Common myeloid progenitor, CD34-positive (primary cell): ENCODE data around the gene DENND6B.
A peak's percentile ranks its signal among the peaks of the same experiment; 100 is the strongest.

ENCODE experiments used
- CTCF ChIA-PET: fragments of 350-600 bp; sonication (Branson Sonifier 250); formaldehyde crosslinking; loops from one replicate; lab custom pipeline; 2021; ENCODE audit warnings: antibody characterized with exemption; lab: Charles Lee
- POLR2A ChIA-PET: fragments of 350-600 bp; sonication (Branson Sonifier 250); formaldehyde crosslinking; loops from one replicate; lab custom pipeline; 2021; ENCODE audit warnings: antibody characterized with exemption; lab: Charles Lee
- DNase-seq, 3 donors: peaks; one replicate each; pipeline versions ENCODE4 v3.0.0 to v3.0.0-alpha.2; 2013
- H3K27ac ChIP-seq, 2 experiments: 1 replicate in 1 of 2; 2 replicates in 1 of 2; pipeline ENCODE4 v1.7.0; 2013; ENCODE audit warnings: inconsistent platforms in 2 of 2, low read length in 2 of 2, mild to moderate bottlenecking in 2 of 2, low read depth in 1 of 2, moderate library complexity in 1 of 2; ENCODE audit not compliant: severe bottlenecking in 2 of 2, insufficient read depth in 1 of 2, poor library complexity in 1 of 2
- H3K27me3 ChIP-seq, 5 experiments: replicated peaks in 2 of 5; 1 replicate in 3 of 5; 2 replicates in 2 of 5; pipeline versions ENCODE4 v1.6.1 to v1.7.0; 2013; ENCODE audit warnings: low read length in 4 of 5, mild to moderate bottlenecking in 2 of 5, moderate library complexity in 2 of 5, inconsistent platforms in 1 of 5; ENCODE audit not compliant: insufficient read depth in 5 of 5, control insufficient read depth in 4 of 5
- H3K36me3 ChIP-seq, 4 experiments: 1 replicate in 2 of 4; 2 replicates in 2 of 4; pipeline versions ENCODE4 v1.6.1 to v1.7.0; 2013; ENCODE audit warnings: low read length in 3 of 4, control low read depth in 1 of 4, mild to moderate bottlenecking in 1 of 4; ENCODE audit not compliant: control insufficient read depth in 4 of 4, insufficient read depth in 4 of 4
- H3K4me1 ChIP-seq, 4 experiments: 1 replicate in 3 of 4; 2 replicates in 1 of 4; pipeline versions ENCODE4 v1.6.1 to v1.7.1; 2013; ENCODE audit warnings: low read length in 3 of 4, mild to moderate bottlenecking in 3 of 4, control low read depth in 1 of 4, inconsistent platforms in 1 of 4, moderate library complexity in 1 of 4; ENCODE audit not compliant: control insufficient read depth in 4 of 4, insufficient read depth in 4 of 4; ENCODE audit errors: control extremely low read depth in 1 of 4
- H3K4me3 ChIP-seq, 7 experiments: 1 replicate in 4 of 7; 2 replicates in 3 of 7; pipeline versions ENCODE4 v1.5.1 to v1.7.0; 2013; ENCODE audit warnings: mild to moderate bottlenecking in 7 of 7, low read length in 6 of 7, moderate library complexity in 6 of 7, inconsistent platforms in 2 of 7, low read depth in 2 of 7, control low read depth in 1 of 7; ENCODE audit not compliant: insufficient read depth in 4 of 7, control insufficient read depth in 1 of 7; ENCODE audit errors: extremely low read depth in 1 of 7
- H3K9me3 ChIP-seq, 5 experiments: 1 replicate in 4 of 5; 2 replicates in 1 of 5; pipeline versions ENCODE4 v1.6.1 to v1.7.1; 2013; ENCODE audit warnings: low read length in 4 of 5, mild to moderate bottlenecking in 2 of 5, inconsistent platforms in 1 of 5, low read depth in 1 of 5, moderate library complexity in 1 of 5; ENCODE audit not compliant: control insufficient read depth in 4 of 5, insufficient read depth in 2 of 5; ENCODE audit errors: control extremely low read depth in 1 of 5
- WGBS: methylation state at CpG from one replicate; pipeline ENCODE4 v1.1.5; 2013; ENCODE audit not compliant: insufficient coverage; 5-methylcytosine and 5-hydroxymethylcytosine counted together

Gene DENND6B

DNA sequence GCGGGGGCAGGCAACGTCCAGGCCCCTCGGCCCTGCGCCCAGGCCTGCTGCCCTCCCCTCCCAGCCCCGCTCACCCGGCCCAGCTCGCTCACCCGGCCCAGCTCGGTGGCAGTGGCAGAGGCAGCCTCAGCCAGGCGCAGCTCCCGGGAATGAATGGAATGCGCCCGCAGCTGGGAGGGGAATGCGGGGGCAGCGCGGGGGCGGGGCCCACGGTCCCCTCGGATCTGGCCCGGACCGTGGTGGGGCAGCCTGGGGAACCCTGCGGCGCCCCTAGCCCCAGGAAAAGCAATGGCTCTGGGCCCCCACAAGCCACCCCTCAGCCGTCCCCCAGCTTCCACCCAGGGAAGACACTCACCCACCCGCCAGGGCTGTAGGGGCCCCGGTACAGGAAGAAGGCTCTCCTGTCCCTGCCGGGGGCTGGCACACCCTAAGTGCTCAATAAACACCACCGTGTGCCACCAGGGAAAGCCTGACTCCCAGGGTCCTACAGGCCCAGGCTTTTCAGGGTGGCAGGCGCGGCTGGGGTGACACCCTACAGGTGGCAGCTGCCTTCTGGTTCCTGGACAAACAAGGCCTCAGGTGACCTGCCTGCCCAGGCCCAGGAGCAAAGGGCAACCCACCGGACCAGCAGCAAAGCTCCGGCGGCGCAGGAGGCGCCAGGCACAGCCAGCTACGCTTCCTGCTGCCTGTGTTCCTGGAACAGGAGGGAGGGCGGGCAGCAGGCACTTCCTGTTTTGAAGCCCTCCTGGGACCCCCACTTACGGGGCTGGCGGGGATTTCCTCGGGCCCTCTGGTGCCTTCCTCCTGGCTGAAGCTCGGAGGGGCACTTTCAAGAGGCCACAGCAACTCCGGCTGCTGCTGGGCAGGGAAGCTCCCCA is 33.1 kb downstream of the DENND6B start:
- WGBS: 3% methylated on average over 27 of the region's 42 CpGs
- peak overlapping the region in 6 of 7 experiments; percentile 35 to 70 (median 67) for H3K4me3 ChIP-seq

DNA sequence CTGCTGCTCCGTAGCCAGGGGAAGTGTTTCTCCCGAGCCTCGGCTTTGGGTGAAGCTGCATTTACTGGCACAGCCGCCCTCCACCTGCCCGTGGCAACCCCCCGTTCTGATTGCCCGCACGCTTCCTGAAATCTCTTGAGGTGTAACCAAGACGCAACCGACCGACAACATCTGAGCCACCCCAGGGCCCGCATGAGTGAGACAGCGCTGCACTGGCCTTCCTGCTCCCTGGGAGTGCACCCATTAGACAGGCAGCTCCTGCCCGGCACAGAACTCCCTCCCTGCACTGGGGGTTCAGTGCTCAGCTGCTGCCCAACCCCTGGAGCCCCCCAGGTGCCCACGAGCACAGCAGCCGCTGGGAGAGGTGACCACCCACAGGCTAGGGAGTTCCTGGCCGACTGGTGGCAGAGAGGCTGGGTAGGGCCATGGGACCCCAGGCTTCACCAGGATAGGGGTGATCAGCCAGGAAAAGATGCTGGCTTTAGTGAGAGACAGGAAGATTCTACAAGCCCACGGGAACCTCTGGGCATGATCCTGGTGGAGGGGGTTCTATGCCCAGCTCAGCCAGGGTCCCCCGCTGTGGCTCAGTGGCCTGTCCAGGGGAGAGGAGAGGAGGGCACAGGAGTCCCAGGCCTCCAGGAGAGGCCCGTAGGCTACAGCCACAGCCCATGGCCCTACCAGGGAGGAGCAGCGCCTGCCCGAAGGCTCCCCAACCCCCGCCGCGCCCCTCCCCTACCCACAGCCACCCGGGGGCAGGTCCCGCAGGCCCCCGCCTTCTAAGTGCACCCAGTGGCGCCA is 34.0 kb downstream of the DENND6B start:
- 6% methylated on average over 22 of the region's 29 CpGs for WGBS
- H3K36me3 ChIP-seq: peaks cover 0 to 34% (median 26%) of the 10 kb centered on the region in 4 experiments
- CTCF ChIA-PET: interaction anchor here (0.8 to 3.4 kb wide), 10 partner anchors 10 to 33 kb away, joined by 3 to 37 read pairs (median 8); no protein-coding TSS in a partner anchor
- H3K4me1 ChIP-seq: peaks cover 0 to 54% (median 48%) of the 10 kb centered on the region in 4 experiments
- peak overlapping the region in 1 of 2 experiments; percentile 43 for H3K27ac ChIP-seq
- POLR2A ChIA-PET: interaction anchor here (0.8 to 3.4 kb wide), 6 partner anchors 10 to 35 kb away, joined by 3 to 24 read pairs (median 5); partner anchors contain the start of gene PLXNB2
- peak overlapping the region in 6 of 7 experiments; percentile 19 to 70 (median 67) for H3K4me3 ChIP-seq
- H3K27me3 ChIP-seq: no peaks in the 10 kb centered on the region
- peak; percentile 56 to 88 (median 85) for DNase-seq
- no peaks in the 10 kb centered on the region for H3K9me3 ChIP-seq

More for the DNA sequence above, 33.1 kb downstream of the DENND6B start:
- Histone ChIP-seq H3K27ac (peak overlapping the region; percentile 15 to 74), H3K27me3 (no peaks in the 10 kb centered on the region), H3K36me3 (peaks cover 0 to 26% (median 17%) of the 10 kb centered on the region in 4 experiments), H3K9me3 (no peaks in the 10 kb centered on the region), H3K4me1 (peaks cover 0 to 55% (median 52%) of the 10 kb centered on the region in 4 experiments)
- DNase-seq: peak; percentile 53 to 90 (median 88)
- ChIA-PET CTCF (interaction anchor here (0.7 to 3.9 kb wide), 14 partner anchors 11 to 48 kb away, joined by 3 to 37 read pairs (median 8); partner anchors contain the start of gene DENND6B), POLR2A (interaction anchor here (0.7 to 3.4 kb wide), 6 partner anchors 9 to 34 kb away, joined by 4 to 24 read pairs (median 5); partner anchors contain the start of genes DENND6B and PLXNB2)

DNA sequence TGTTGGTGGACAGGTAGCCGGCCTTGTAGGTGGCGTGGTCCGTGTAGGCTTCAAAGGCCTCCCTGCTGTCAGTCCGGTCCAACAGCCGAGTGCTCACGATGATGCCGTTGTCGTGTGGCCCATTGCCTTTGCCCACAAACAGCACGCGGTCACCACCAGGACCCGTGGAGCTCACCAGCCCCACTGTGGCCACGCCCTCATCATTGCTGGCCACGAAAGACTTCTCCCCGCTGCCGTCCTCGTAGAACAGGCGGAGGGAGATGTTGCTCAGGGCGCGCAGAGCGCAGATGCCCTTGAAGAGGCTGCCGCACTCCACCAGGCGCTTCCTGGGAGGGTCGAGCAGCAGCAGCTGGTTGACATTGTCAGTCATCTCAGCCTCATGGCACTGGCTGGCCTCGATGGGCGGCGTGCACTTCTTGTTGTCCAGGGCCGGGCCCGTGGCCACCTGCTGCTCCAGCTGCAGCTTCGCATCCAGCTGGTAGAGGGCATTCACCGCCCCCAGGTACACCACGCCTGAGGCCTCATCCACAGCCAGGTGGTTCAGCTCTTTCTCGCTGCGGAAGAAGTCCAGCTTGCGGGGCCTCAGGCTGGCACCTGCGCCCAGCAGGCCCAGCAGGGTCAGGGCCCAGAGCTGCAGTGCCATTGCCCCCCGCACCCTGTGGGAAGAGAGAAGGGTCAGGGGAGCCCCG is 36.7 kb downstream of the DENND6B start:
- Histone ChIP-seq H3K4me3 (no peak overlapping the region), H3K4me1 (peaks cover 0 to 43% (median 40%) of the 10 kb centered on the region in 4 experiments), H3K27ac (no peak overlapping the region), H3K27me3 (no peaks in the 10 kb centered on the region), H3K36me3 (peaks cover 7 to 58% (median 40%) of the 10 kb centered on the region in 4 experiments), H3K9me3 (no peaks in the 10 kb centered on the region)
- WGBS: 97% methylated on average over 33 of the region's 37 CpGs
- CTCF ChIA-PET: interaction anchor here (0.9 to 1.5 kb wide), 8 partner anchors 11 to 52 kb away, joined by 3 to 5 read pairs (median 4); no protein-coding TSS in a partner anchor
- POLR2A ChIA-PET: no interaction called here
- no peak for DNase-seq

DNA sequence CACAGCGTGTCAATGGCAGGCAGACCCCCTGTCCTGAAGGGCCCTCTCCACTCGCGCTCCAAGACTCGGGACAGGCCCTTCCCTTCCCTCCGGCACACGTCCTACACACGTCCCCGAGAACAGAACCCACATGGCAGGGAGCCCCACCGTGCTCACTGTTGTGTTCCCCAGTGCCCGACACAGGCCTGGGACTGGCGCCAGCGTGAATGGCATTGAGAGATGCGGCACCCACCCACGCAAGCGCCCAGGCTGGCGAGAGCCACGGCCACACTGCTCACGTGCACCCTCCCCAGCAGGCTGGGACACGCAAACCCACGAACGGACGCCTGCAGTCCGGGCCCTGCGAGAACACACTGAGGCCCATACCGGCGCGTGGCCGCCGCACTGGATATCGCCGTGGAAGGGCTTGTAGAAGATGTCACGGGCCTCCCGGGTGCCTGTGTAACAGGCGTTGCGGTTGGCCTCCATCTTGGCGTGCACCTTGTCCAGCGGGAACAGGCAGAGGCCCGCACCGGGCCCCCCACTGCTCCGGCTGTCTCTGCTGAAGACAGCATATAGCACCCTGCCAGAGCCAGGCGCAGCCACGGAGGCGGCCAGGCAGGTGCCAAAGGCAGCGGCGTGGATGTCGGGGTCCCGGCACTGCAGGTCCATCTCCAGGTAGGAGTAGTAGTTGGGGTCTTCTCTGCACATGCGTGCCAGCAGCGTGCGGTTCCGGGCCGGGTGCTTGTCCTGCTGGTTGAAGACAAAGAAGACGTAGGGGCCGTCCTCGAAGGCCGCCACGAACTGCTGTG is 37.5 kb downstream of the DENND6B start:
- H3K4me1 ChIP-seq: peaks cover 0 to 37% (median 36%) of the 10 kb centered on the region in 4 experiments
- POLR2A ChIA-PET: no interaction called here
- H3K4me3 ChIP-seq: no peak overlapping the region
- peaks cover 7 to 65% (median 43%) of the 10 kb centered on the region in 4 experiments for H3K36me3 ChIP-seq
- WGBS: 97% methylated on average over 56 of the region's 57 CpGs
- CTCF ChIA-PET: interaction anchor here (0.6 to 1.4 kb wide), 4 partner anchors 10 to 64 kb away, joined by 3 to 5 read pairs (median 4); no protein-coding TSS in a partner anchor
- H3K27ac ChIP-seq: no peak overlapping the region
- H3K27me3 ChIP-seq: no peaks in the 10 kb centered on the region
- no peak for DNase-seq
- no peaks in the 10 kb centered on the region for H3K9me3 ChIP-seq

DNA sequence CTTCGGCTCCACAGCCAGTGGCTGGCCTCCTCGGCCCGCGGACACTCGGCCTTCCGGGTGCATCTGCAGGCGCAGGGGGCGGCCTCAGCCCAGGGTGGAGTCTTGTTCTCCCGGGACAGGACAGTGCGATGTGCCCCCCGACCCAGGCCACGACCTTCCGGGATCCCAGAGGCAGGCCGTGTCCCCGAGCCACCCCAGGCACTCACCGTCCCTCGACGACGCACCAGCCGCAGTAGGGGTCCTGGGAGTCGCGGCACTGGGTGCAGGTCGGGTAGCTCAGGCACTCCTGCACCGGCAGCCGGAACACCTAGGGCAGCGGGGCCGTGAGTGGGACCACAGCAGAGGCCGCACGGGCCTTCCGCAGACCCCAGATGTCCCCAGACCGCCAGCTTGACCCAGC is 39.1 kb downstream of the DENND6B start:
- H3K9me3 ChIP-seq: no peaks in the 10 kb centered on the region
- H3K4me3 ChIP-seq: no peak overlapping the region
- no peak overlapping the region for H3K27ac ChIP-seq
- CTCF ChIA-PET: interaction anchor here (0.9 to 1.6 kb wide), 5 partner anchors 9 to 54 kb away, joined by 3 to 8 read pairs (median 5); no protein-coding TSS in a partner anchor
- H3K36me3 ChIP-seq: peaks cover 7 to 78% (median 53%) of the 10 kb centered on the region in 4 experiments
- POLR2A ChIA-PET: interaction anchor here (0.8 kb wide), 1 partner anchor 11 kb away, joined by 3 read pairs; no protein-coding TSS in a partner anchor
- no peaks in the 10 kb centered on the region for H3K27me3 ChIP-seq
- WGBS: 98% methylated on average over 30 of the region's 31 CpGs
- peaks cover 0 to 25% (median 19%) of the 10 kb centered on the region in 4 experiments for H3K4me1 ChIP-seq
- DNase-seq: no peak
